HG02763 (cell line): Measurements from ENCODE around the gene SRMS.

Experiments
- ATAC-seq: cut with Tn5 transposase; IDR thresholded peaks from one replicate; pipeline ENCODE4 v1.9.1; 2021; ENCODE audit warnings: mild to moderate bottlenecking, moderate library complexity; ENCODE audit not compliant: unreplicated experiment

SRMS gene

GRCh38 chr20:63547725-63548480, at the start of gene SRMS:
TSS of gene SRMS (minus strand) at chr20:63547749. CDS start at chr20:63547463, 286 bp downstream.
- ATAC-seq: no peak

GRCh38 chr20:63596423-63596822, 48.9 kb upstream of the SRMS start:
- ATAC-seq: no peak

- ATAC-seq: no peak
These were observed 48.0 kb upstream of the SRMS start for GRCh38 chr20:63595416-63596127.

- no peak for ATAC-seq
These were observed 46.6 kb upstream of the SRMS start for GRCh38 chr20:63594043-63594561.

GRCh38 chr20:63592661-63593060, 45.1 kb upstream of the SRMS start:
- ATAC-seq: no peak

- ATAC-seq: no peak
These were observed 44.3 kb upstream of the SRMS start for GRCh38 chr20:63591786-63592355.

- ATAC-seq: no peak
These were observed 43.6 kb upstream of the SRMS start for GRCh38 chr20:63591147-63591533.

GRCh38 chr20:63590218-63591146, 42.9 kb upstream of the SRMS start:
- ATAC-seq: no peak

GRCh38 chr20:63589261-63590217, 42.0 kb upstream of the SRMS start:
- ATAC-seq: no peak

- no peak for ATAC-seq
These were observed 41.1 kb upstream of the SRMS start for GRCh38 chr20:63588641-63589041.

GRCh38 chr20:63587776-63588591, 40.4 kb upstream of the SRMS start:
- no peak for ATAC-seq

GRCh38 chr20:63587256-63587655, 39.7 kb upstream of the SRMS start:
- no peak for ATAC-seq

- ATAC-seq: no peak
These were observed 39.2 kb upstream of the SRMS start for GRCh38 chr20:63586797-63587196.

GRCh38 chr20:63585616-63586565, 38.3 kb upstream of the SRMS start:
- ATAC-seq: no peak

GRCh38 chr20:63582382-63583063, 35.0 kb upstream of the SRMS start:
- ATAC-seq: no peak

- ATAC-seq: no peak
These were observed 33.4 kb upstream of the SRMS start for GRCh38 chr20:63580796-63581461.
